Ishikawa (cell line): ENCODE measurements around the gene INPP4A.
A peak's percentile ranks its signal among the peaks of the same experiment; 100 is the strongest.

Source experiments
- CEBPB ChIP-seq: IDR thresholded peaks from 2 replicates; pipeline ENCODE4 v1.6.1; 2012
- CREB1 ChIP-seq: IDR thresholded peaks from 2 replicates; pipeline ENCODE4 v1.6.1; 2012; ENCODE audit warnings: low read depth
- EGR1 ChIP-seq: IDR thresholded peaks from 2 replicates; pipeline ENCODE4 v1.6.1; 2012
- EP300 ChIP-seq: IDR thresholded peaks from 2 replicates; pipeline ENCODE4 v1.6.1; 2012; ENCODE audit warnings: borderline replicate concordance
- FOXM1 ChIP-seq: IDR thresholded peaks from 2 replicates; pipeline ENCODE4 v1.6.1; 2012; ENCODE audit warnings: low read depth, borderline replicate concordance
- MAX ChIP-seq: IDR thresholded peaks from 2 replicates; pipeline ENCODE4 v1.6.1; 2012
- NFIC ChIP-seq: IDR thresholded peaks from 2 replicates; pipeline ENCODE4 v1.6.1; 2012
- RAD21 ChIP-seq: IDR thresholded peaks from 2 replicates; pipeline ENCODE4 v1.6.1; 2012; ENCODE audit warnings: low read depth
- TAF1 ChIP-seq: IDR thresholded peaks from 2 replicates; pipeline ENCODE4 v1.6.1; 2012; ENCODE audit warnings: low read depth, mild to moderate bottlenecking
- TCF12 ChIP-seq: IDR thresholded peaks from 2 replicates; pipeline ENCODE4 v1.6.1; 2012; ENCODE audit warnings: low read depth
- TEAD4 ChIP-seq: IDR thresholded peaks from 2 replicates; pipeline ENCODE4 v1.6.1; 2012
- YY1 ChIP-seq: IDR thresholded peaks from 2 replicates; pipeline ENCODE4 v1.6.1; 2012; ENCODE audit warnings: low read depth
- ZBTB7A ChIP-seq: IDR thresholded peaks from 2 replicates; pipeline ENCODE4 v1.6.1; 2012; ENCODE audit warnings: low read depth
- TF ChIP-seq, protein P1 (sequence below): IDR thresholded peaks from 2 replicates; pipeline ENCODE4 v1.6.1; 2012; ENCODE audit warnings: low read depth, mild to moderate bottlenecking
- TF ChIP-seq, protein P2 (sequence below): IDR thresholded peaks from 2 replicates; pipeline ENCODE4 v1.6.1; 2012

Gene INPP4A

GRCh38 chr2:98606431-98606830, 161.8 kb downstream of the INPP4A start:
- TF ChIP-seq RAD21 (no peak), TCF12 (no peak), NFIC (no peak), FOXM1 (no peak), ZBTB7A (no peak), CREB1 (no peak)
- TF ChIP-seq, protein P1, sequence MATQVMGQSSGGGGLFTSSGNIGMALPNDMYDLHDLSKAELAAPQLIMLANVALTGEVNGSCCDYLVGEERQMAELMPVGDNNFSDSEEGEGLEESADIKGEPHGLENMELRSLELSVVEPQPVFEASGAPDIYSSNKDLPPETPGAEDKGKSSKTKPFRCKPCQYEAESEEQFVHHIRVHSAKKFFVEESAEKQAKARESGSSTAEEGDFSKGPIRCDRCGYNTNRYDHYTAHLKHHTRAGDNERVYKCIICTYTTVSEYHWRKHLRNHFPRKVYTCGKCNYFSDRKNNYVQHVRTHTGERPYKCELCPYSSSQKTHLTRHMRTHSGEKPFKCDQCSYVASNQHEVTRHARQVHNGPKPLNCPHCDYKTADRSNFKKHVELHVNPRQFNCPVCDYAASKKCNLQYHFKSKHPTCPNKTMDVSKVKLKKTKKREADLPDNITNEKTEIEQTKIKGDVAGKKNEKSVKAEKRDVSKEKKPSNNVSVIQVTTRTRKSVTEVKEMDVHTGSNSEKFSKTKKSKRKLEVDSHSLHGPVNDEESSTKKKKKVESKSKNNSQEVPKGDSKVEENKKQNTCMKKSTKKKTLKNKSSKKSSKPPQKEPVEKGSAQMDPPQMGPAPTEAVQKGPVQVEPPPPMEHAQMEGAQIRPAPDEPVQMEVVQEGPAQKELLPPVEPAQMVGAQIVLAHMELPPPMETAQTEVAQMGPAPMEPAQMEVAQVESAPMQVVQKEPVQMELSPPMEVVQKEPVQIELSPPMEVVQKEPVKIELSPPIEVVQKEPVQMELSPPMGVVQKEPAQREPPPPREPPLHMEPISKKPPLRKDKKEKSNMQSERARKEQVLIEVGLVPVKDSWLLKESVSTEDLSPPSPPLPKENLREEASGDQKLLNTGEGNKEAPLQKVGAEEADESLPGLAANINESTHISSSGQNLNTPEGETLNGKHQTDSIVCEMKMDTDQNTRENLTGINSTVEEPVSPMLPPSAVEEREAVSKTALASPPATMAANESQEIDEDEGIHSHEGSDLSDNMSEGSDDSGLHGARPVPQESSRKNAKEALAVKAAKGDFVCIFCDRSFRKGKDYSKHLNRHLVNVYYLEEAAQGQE, result no peak

- TF ChIP-seq CREB1, result no peak
- TF ChIP-seq, protein P1, result no peak
- no peak for TF ChIP-seq YY1
- TF ChIP-seq MAX, result no peak
- no peak for TF ChIP-seq TCF12
- TF ChIP-seq CEBPB, result no peak
- TF ChIP-seq EP300, result no peak
- TF ChIP-seq, protein P2, sequence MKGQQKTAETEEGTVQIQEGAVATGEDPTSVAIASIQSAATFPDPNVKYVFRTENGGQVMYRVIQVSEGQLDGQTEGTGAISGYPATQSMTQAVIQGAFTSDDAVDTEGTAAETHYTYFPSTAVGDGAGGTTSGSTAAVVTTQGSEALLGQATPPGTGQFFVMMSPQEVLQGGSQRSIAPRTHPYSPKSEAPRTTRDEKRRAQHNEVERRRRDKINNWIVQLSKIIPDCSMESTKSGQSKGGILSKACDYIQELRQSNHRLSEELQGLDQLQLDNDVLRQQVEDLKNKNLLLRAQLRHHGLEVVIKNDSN, result no peak
- no peak for TF ChIP-seq TEAD4
- no peak for TF ChIP-seq EGR1
- no peak for TF ChIP-seq TAF1
- no peak for TF ChIP-seq RAD21
- TF ChIP-seq NFIC, result no peak
These were observed 162.4 kb downstream of the INPP4A start for GRCh38 chr2:98607104-98607503.

GRCh38 chr2:98607741-98608115, 163.1 kb downstream of the INPP4A start:
- TF ChIP-seq NFIC, result no peak
- TF ChIP-seq CEBPB, result peak; percentile 66
- no peak for TF ChIP-seq EP300

- TF ChIP-seq TAF1 (peak; percentile 96), YY1 (peak; percentile 70), FOXM1 (no peak), CREB1 (peak; percentile 56; the same call in 1 of the 2 replicates), NFIC (no peak), EP300 (no peak), RAD21 (no peak), EGR1 (no peak), MAX (peak; percentile 77), CEBPB (no peak), ZBTB7A (no peak), TEAD4 (no peak; the same call in 1 of the 2 replicates), TCF12 (peak; percentile 72; the same call in 1 of the 2 replicates)
- TF ChIP-seq, protein P2, result 0 out of 2 replicates have a peak, but pooled peaks have one; percentile 40
- TF ChIP-seq, protein P1, result no peak
These were observed 163.7 kb downstream of the INPP4A start, which contains the start of the genes COA5 and UNC50 for GRCh38 chr2:98608116-98608961. COA5 (minus strand) TSS chr2:98608512; CDS start chr2:98608405, 107 bp downstream. UNC50 (plus strand) TSS chr2:98608589; CDS start chr2:98609760, 1,171 bp downstream.
